ENCODE results near the gene EIF5B. TPM values are rescaled to one million over a fixed set of nuclear protein-coding genes. Genes with fewer than 3 reads are reported as not detected.

EIF5B gene
- total RNA-seq, 1 experiment from 2014 or later, result 58.1 TPM

DNA sequence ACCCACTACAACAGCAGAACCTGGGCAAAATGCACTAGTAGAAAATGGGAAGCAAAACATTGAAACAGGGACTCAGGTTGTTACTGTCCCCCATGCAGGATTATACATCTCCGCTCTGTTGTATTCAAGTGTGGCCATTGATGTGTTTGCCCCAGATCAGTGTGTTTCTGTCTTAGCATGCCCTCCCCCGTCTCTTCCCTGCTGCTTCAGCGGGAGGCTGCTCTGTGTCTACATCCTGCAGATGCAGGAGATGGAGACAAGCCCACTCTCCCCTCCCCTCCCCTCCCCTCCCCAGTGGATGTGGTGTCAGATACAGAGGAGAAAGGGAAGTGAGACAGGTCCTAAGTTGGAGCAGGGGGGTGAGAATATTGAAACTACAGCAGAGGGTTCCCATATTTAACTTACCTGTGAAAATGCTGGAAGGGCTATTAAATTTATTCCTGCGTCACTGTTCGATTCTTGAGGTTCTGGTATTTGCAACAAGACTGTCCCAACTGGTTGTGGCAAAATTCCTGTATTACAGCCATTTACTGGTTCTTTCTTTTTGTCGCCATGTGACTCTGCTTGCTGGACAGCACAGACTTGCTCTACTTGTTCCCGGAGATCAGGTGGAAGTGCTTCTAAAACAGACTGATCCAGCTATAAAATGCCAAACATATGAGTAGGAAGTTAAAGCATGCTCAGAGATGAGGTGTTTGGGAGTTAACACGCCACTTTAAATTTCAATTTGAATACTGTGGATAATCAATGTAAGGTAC is 67.0 kb downstream of the EIF5B start:
- no peak overlapping the region for H2BK12ac ChIP-seq (ENCODE audit: insufficient read length, low read depth, low read length)
- no peaks in the 10 kb centered on the region for H3K79me2 ChIP-seq (ENCODE audit: insufficient read depth, low read length)
- Mint-ChIP-seq H3K4me1 (peaks cover 26 to 30% of the 10 kb centered on the region in 2 experiments), H3K36me3 (ENCODE audit: insufficient read depth in 1 of 3, low read depth in 3 of 3) (peaks cover 23 to 76% (median 60%) of the 10 kb centered on the region in 3 experiments), H3K27ac (peak overlapping the region; percentile 21 to 95 (median 90)), H3K9me3 (no peaks in the 10 kb centered on the region), H3K27me3 (ENCODE audit: low read depth) (no peaks in the 10 kb centered on the region), H3K4me3 (peak overlapping the region in 1 of 2 experiments; percentile 13; a peak in 1 of 5 replicates)
- no peak overlapping the region for H2AK5ac ChIP-seq (ENCODE audit: insufficient read length, low read length)
- no peak overlapping the region for H3K56ac ChIP-seq (ENCODE audit: insufficient read length, low read depth, low read length)
- H3K27ac ChIP-seq (ENCODE audit: insufficient read length, low read depth, low read length), result no peak overlapping the region
- no peak overlapping the region for H3K4me2 ChIP-seq (ENCODE audit: insufficient read depth, insufficient read length, low read length)
- no peaks in the 10 kb centered on the region for H3K23me2 ChIP-seq (ENCODE audit: insufficient read length, low read depth, low read length, poor library complexity, severe bottlenecking)
- no peak overlapping the region for H4K91ac ChIP-seq (ENCODE audit: insufficient read length, low read depth, low read length)
- H4K20me1 ChIP-seq (ENCODE audit: control insufficient read depth, insufficient read depth, insufficient read length), result no peaks in the 10 kb centered on the region
- no peak overlapping the region for H3K4ac ChIP-seq (ENCODE audit: low read depth, low read length)
- no peaks in the 10 kb centered on the region for H3K79me1 ChIP-seq (ENCODE audit: insufficient read depth, low read depth, low read length, poor library complexity, severe bottlenecking)
- H3K14ac ChIP-seq (ENCODE audit: insufficient read depth, low read length), result no peak overlapping the region
- H2BK20ac ChIP-seq (ENCODE audit: low read depth, low read length, poor library complexity, severe bottlenecking), result no peak overlapping the region
- no peak overlapping the region for H3K18ac ChIP-seq (ENCODE audit: insufficient read length, low read depth, low read length)
- H4K5ac ChIP-seq (ENCODE audit: insufficient read length, low read depth, low read length), result no peak overlapping the region
- no peak overlapping the region for H2AFZ ChIP-seq (ENCODE audit: low read length)
- peak; percentile 36 for DNase-seq
- TF ChIP-seq CTCF (conservative IDR thresholded peaks at IDR 0.05), result no peak; the same call in 1 of the 3 replicates
- H4K8ac ChIP-seq (replicated peaks; ENCODE audit: insufficient read length, low read depth, low read length), result no peak overlapping the region
- no peak overlapping the region for H2BK5ac ChIP-seq (ENCODE audit: insufficient read length, low read length)
- H3T11ph ChIP-seq (ENCODE audit: low read length), result no peak overlapping the region
- H3K9me3 ChIP-seq (ENCODE audit: control insufficient read depth, low read depth, low read length), result no peaks in the 10 kb centered on the region
- H3K9ac ChIP-seq (ENCODE audit: extremely low read depth, insufficient read length, low read length), result no peak overlapping the region
- whole genome bisulfite sequencing (ENCODE audit: extremely low coverage, insufficient read length, low lambda C conversion rate), result no CpG with 5 or more reads among the region's 8 CpGs
- H3K4me1 ChIP-seq (ENCODE audit: insufficient read depth, low read length), result no peaks in the 10 kb centered on the region; the same call in 1 of the 2 replicates
- H2BK15ac ChIP-seq (ENCODE audit: low read depth, low read length), result no peak overlapping the region
- no peak overlapping the region for H2BK120ac ChIP-seq (ENCODE audit: low read depth, low read length, poor library complexity, severe bottlenecking)
- no peaks in the 10 kb centered on the region for H3K27me3 ChIP-seq (ENCODE audit: insufficient read depth, low read length)
- no peak overlapping the region for H3K23ac ChIP-seq (ENCODE audit: insufficient read length, low read depth, low read length)
